ENCODE measurements around the gene EGFR.

EGFR gene

GRCh38 chr7:55084307-55084706, 65.5 kb downstream of the EGFR start (continued):
- TF ChIP-seq ZC3H10 (CRISPR knock-in tag; IDR thresholded peaks at IDR 0.05) (no peak), TOX (CRISPR knock-in tag; IDR thresholded peaks at IDR 0.05; ENCODE audit: borderline replicate concordance) (no peak), ISL1 (CRISPR knock-in tag; IDR thresholded peaks at IDR 0.05) (no peak), OSR1 (CRISPR knock-in tag; IDR thresholded peaks at IDR 0.05) (no peak), PATZ1 (CRISPR knock-in tag; IDR thresholded peaks at IDR 0.05; ENCODE audit: borderline replicate concordance) (no peak)

- no peak for TF ChIP-seq PPARA (CRISPR knock-in tag; IDR thresholded peaks at IDR 0.05; ENCODE audit: borderline replicate concordance)
- ATAC-seq = peak; percentile 52
Measured at GRCh38 chr7:55085511-55086412, 66.9 kb downstream of the EGFR start.

- TF ChIP-seq ISL1 (CRISPR knock-in tag; IDR thresholded peaks at IDR 0.05) (peak; percentile 24), ZNF565 (CRISPR knock-in tag; conservative IDR thresholded peaks at IDR 0.05; ENCODE audit: low read depth) (no peak), PATZ1 (CRISPR knock-in tag; IDR thresholded peaks at IDR 0.05; ENCODE audit: borderline replicate concordance) (no peak), ZFP30 (CRISPR knock-in tag; IDR thresholded peaks at IDR 0.05) (peak; percentile 49; the same call in 1 of the 2 replicates), ESRRG (CRISPR knock-in tag; IDR thresholded peaks at IDR 0.05) (no peak), TOX (CRISPR knock-in tag; IDR thresholded peaks at IDR 0.05; ENCODE audit: borderline replicate concordance) (no peak), RARB (CRISPR knock-in tag; IDR thresholded peaks at IDR 0.05) (no peak), ZNF8 (CRISPR knock-in tag; IDR thresholded peaks at IDR 0.05) (no peak), PPARA (CRISPR knock-in tag; IDR thresholded peaks at IDR 0.05; ENCODE audit: borderline replicate concordance) (no peak), CSRNP3 (CRISPR knock-in tag; IDR thresholded peaks at IDR 0.05) (no peak), ZNF70 (CRISPR knock-in tag; IDR thresholded peaks at IDR 0.05) (no peak)
Measured at GRCh38 chr7:55086413-55087201, 67.8 kb downstream of the EGFR start.

GRCh38 chr7:55087521-55087961, 68.7 kb downstream of the EGFR start:
- no peak for ATAC-seq
- no peak for TF ChIP-seq OSR1 (CRISPR knock-in tag; IDR thresholded peaks at IDR 0.05)
- no peak for TF ChIP-seq SNAI2 (CRISPR knock-in tag; IDR thresholded peaks at IDR 0.05)
- TF ChIP-seq ZNF565 (CRISPR knock-in tag; conservative IDR thresholded peaks at IDR 0.05; ENCODE audit: low read depth) = no peak
- no peak for TF ChIP-seq CREB5 (CRISPR knock-in tag; IDR thresholded peaks at IDR 0.05; ENCODE audit: low read depth)
- no peak for TF ChIP-seq BACH2 (CRISPR knock-in tag; IDR thresholded peaks at IDR 0.05; ENCODE audit: borderline replicate concordance)
- TF ChIP-seq ZNF70 (CRISPR knock-in tag; IDR thresholded peaks at IDR 0.05) = no peak
- TF ChIP-seq TOX (CRISPR knock-in tag; IDR thresholded peaks at IDR 0.05; ENCODE audit: borderline replicate concordance) = no peak
- no peak for TF ChIP-seq ZFP3 (CRISPR knock-in tag; IDR thresholded peaks at IDR 0.05)
- TF ChIP-seq TCF4 (CRISPR knock-in tag; IDR thresholded peaks at IDR 0.05; ENCODE audit: borderline replicate concordance) = no peak
- no peak for TF ChIP-seq PATZ1 (CRISPR knock-in tag; IDR thresholded peaks at IDR 0.05; ENCODE audit: borderline replicate concordance)
- no peak for TF ChIP-seq POU6F1 (CRISPR knock-in tag; IDR thresholded peaks at IDR 0.05; ENCODE audit: borderline replicate concordance, low read depth)
- TF ChIP-seq ZC3H10 (CRISPR knock-in tag; IDR thresholded peaks at IDR 0.05) = no peak
- TF ChIP-seq RARB (CRISPR knock-in tag; IDR thresholded peaks at IDR 0.05) = no peak
- no peak for TF ChIP-seq ARNTL (CRISPR knock-in tag; IDR thresholded peaks at IDR 0.05; ENCODE audit: borderline replicate concordance, low read depth)
- TF ChIP-seq GLIS3 (CRISPR knock-in tag; IDR thresholded peaks at IDR 0.05) = no peak

More at GRCh38 chr7:55086413-55087201, 67.8 kb downstream of the EGFR start:
- peak; percentile 70 for ATAC-seq

Data from SK-N-SH treated with all-trans-retinoic acid at 6 μM for 48 hours (cell line).